Measurements from ENCODE around the gene PIGH. TPM values are rescaled to one million over a fixed set of nuclear protein-coding genes. Genes with fewer than 3 reads are reported as not detected.

Gene PIGH
- polyA plus RNA-seq, 1 of the 3 experiments (the other 2 are of a cell fraction), result 23.6 TPM

DNA sequence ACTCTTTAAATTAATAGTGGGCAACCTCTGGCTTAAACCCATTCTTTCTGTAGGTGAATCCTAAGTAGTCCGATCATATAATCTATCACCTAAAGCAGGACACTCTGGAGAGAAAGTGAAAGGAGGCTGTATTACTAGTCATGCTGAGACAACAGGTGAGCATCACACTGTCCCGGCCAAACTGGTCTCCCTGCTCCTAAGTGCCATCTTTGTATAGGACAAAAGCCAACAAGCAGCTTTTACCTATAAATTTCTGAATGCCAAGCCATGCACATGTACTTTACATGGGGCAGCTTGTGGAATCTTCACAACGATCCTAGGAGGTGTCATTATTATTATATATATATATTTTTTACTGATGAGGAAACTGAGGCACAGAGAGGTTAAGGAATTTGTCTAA lies 48.9 kb downstream of the PIGH start:
- no peaks in the 10 kb centered on the region for H3K27me3 ChIP-seq (ENCODE audit: insufficient read depth)
- H2AFZ ChIP-seq (ENCODE audit: low read depth), result no peak overlapping the region
- H3K4me3 ChIP-seq (ENCODE audit: low read depth in 2 of 2, low read length in 1 of 2), result no peak overlapping the region
- H3K4me2 ChIP-seq, result no peak overlapping the region
- no peak overlapping the region for H3K27ac ChIP-seq (ENCODE audit: low read depth in 2 of 2, low read length in 1 of 2)
- no peak for DNase-seq
- ChIA-PET CTCF (interaction anchor here (1.7 kb wide), 1 partner anchor 124 kb away, joined by 7 read pairs; no protein-coding TSS in a partner anchor), POLR2A (no interaction called here)
- no peaks in the 10 kb centered on the region for H3K36me3 ChIP-seq (replicated peaks in 1 of 2; ENCODE audit: control insufficient read depth in 1 of 2, insufficient read depth in 2 of 2, low read length in 1 of 2)
- H3K79me2 ChIP-seq (ENCODE audit: insufficient read depth), result no peaks in the 10 kb centered on the region
- H3K9me3 ChIP-seq, result no peaks in the 10 kb centered on the region
- H3K9me2 ChIP-seq, result no peaks in the 10 kb centered on the region
- H3K4me1 ChIP-seq (ENCODE audit: control insufficient read depth in 1 of 2, insufficient read depth in 2 of 2, low read depth in 1 of 2, low read length in 1 of 2), result no peaks in the 10 kb centered on the region
- no peak overlapping the region for H3K9ac ChIP-seq
- no peaks in the 10 kb centered on the region for H3F3A ChIP-seq (replicated peaks; ENCODE audit: insufficient read depth)
- H4K20me1 ChIP-seq (ENCODE audit: insufficient read depth), result no peaks in the 10 kb centered on the region
- WGBS (ENCODE audit: low lambda C conversion rate), result 78% methylated on average over 3 of the region's 3 CpGs
- TF ChIP-seq, protein P1, sequence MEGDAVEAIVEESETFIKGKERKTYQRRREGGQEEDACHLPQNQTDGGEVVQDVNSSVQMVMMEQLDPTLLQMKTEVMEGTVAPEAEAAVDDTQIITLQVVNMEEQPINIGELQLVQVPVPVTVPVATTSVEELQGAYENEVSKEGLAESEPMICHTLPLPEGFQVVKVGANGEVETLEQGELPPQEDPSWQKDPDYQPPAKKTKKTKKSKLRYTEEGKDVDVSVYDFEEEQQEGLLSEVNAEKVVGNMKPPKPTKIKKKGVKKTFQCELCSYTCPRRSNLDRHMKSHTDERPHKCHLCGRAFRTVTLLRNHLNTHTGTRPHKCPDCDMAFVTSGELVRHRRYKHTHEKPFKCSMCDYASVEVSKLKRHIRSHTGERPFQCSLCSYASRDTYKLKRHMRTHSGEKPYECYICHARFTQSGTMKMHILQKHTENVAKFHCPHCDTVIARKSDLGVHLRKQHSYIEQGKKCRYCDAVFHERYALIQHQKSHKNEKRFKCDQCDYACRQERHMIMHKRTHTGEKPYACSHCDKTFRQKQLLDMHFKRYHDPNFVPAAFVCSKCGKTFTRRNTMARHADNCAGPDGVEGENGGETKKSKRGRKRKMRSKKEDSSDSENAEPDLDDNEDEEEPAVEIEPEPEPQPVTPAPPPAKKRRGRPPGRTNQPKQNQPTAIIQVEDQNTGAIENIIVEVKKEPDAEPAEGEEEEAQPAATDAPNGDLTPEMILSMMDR (IDR thresholded peaks at IDR 0.05), result no peak
- no peak for TF ChIP-seq EZH2phosphoT487 (IDR thresholded peaks at IDR 0.05; ENCODE audit: borderline replicate concordance, low read depth)
- no peak for TF ChIP-seq TAF1 (IDR thresholded peaks at IDR 0.05; ENCODE audit: borderline replicate concordance, low read depth, low read length)
- no peak for TF ChIP-seq IRF3 (IDR thresholded peaks at IDR 0.05; ENCODE audit: low read depth, low read length)
- TF ChIP-seq FOSL2 (IDR thresholded peaks at IDR 0.05; ENCODE audit: borderline replicate concordance, low read depth), result no peak
- TF ChIP-seq YY1 (IDR thresholded peaks at IDR 0.05; ENCODE audit: low read depth), result no peak
- TF ChIP-seq SMC3 (IDR thresholded peaks at IDR 0.05; ENCODE audit: low read depth, low read length), result no peak
- TF ChIP-seq RFX5 (IDR thresholded peaks at IDR 0.05; ENCODE audit: low read length), result no peak
- TF ChIP-seq TCF12 (IDR thresholded peaks at IDR 0.05), result no peak
- TF ChIP-seq GABPA (IDR thresholded peaks at IDR 0.05; ENCODE audit: low read depth), result no peak
- no peak for TF ChIP-seq MEF2A (IDR thresholded peaks at IDR 0.05; ENCODE audit: borderline replicate concordance, low read depth)
- TF ChIP-seq USF2 (IDR thresholded peaks at IDR 0.05; ENCODE audit: borderline replicate concordance, low read depth, low read length), result no peak

GRCh38 chr14:67549734-67550133 lies 50.3 kb downstream of the PIGH start:
- no peak overlapping the region for H3K9ac ChIP-seq
- no peaks in the 10 kb centered on the region for H3K36me3 ChIP-seq (replicated peaks in 1 of 2; ENCODE audit: control insufficient read depth in 1 of 2, insufficient read depth in 2 of 2, low read length in 1 of 2)
- H3K4me2 ChIP-seq, result no peak overlapping the region
- DNase-seq, result no peak
- no peaks in the 10 kb centered on the region for H3K9me3 ChIP-seq
- POLR2A ChIA-PET, result interaction anchor here (0.8 kb wide), 1 partner anchor 10 kb away, joined by 3 read pairs; no protein-coding TSS in a partner anchor
- no peaks in the 10 kb centered on the region for H3K4me1 ChIP-seq (ENCODE audit: control insufficient read depth in 1 of 2, insufficient read depth in 2 of 2, low read depth in 1 of 2, low read length in 1 of 2)
- H3K27ac ChIP-seq (ENCODE audit: low read depth in 2 of 2, low read length in 1 of 2), result no peak overlapping the region
- no peaks in the 10 kb centered on the region for H3K27me3 ChIP-seq (ENCODE audit: insufficient read depth)
- H3F3A ChIP-seq (replicated peaks; ENCODE audit: insufficient read depth), result no peaks in the 10 kb centered on the region
- no peaks in the 10 kb centered on the region for H3K79me2 ChIP-seq (ENCODE audit: insufficient read depth)
- H2AFZ ChIP-seq (ENCODE audit: low read depth), result no peak overlapping the region
- TF ChIP-seq ZBTB33 (IDR thresholded peaks at IDR 0.05; ENCODE audit: borderline replicate concordance, low read depth), result no peak
- no peak for TF ChIP-seq EZH2phosphoT487 (IDR thresholded peaks at IDR 0.05; ENCODE audit: borderline replicate concordance, low read depth)
- TF ChIP-seq FOXM1 (IDR thresholded peaks at IDR 0.05; ENCODE audit: low read depth), result no peak
- no peak for TF ChIP-seq RCOR1 (IDR thresholded peaks at IDR 0.05; ENCODE audit: low read length)
- no peak for TF ChIP-seq POLR2AphosphoS5 (IDR thresholded peaks at IDR 0.05; ENCODE audit: low read depth, low read length)
- no peak for TF ChIP-seq IRF3 (IDR thresholded peaks at IDR 0.05; ENCODE audit: low read depth, low read length)
- TF ChIP-seq GABPA (IDR thresholded peaks at IDR 0.05; ENCODE audit: low read depth), result no peak
- no peak overlapping the region for H3K4me3 ChIP-seq (ENCODE audit: low read depth in 2 of 2, low read length in 1 of 2)
- WGBS (ENCODE audit: low lambda C conversion rate), result 83% methylated on average over 4 of the region's 4 CpGs
- H3K9me2 ChIP-seq, result no peaks in the 10 kb centered on the region
- no peaks in the 10 kb centered on the region for H4K20me1 ChIP-seq (ENCODE audit: insufficient read depth)
- CTCF ChIA-PET, result interaction anchor here (2.4 to 3.2 kb wide), 2 partner anchors 21 to 23 kb away, joined by 11 to 21 read pairs; no protein-coding TSS in a partner anchor
